H1 (cell line): ENCODE results near the gene SLC22A6. TPM values are rescaled to one million over a fixed set of nuclear protein-coding genes. Genes with fewer than 3 reads are reported as not detected.

Source experiments
- CBX8 ChIP-seq: fragments of 300-800, 300-1000 bp; sonication (generic); IDR thresholded peaks from 2 replicates; pipeline ENCODE4 v1.7.1; 2016; ENCODE audit warnings: low read depth, low read length, borderline replicate concordance
- EZH2 ChIP-seq: fragments of 200-600 bp; sonication (generic); IDR thresholded peaks from 2 replicates; pipeline ENCODE4 v1.7.1; 2012; ENCODE audit warnings: low read depth, mild to moderate bottlenecking, moderate library complexity, low read length, inconsistent platforms; ENCODE audit not compliant: severe bottlenecking
- KDM5A ChIP-seq: fragments of 200-600 bp; IDR thresholded peaks from 2 replicates; pipeline ENCODE4 v1.7.1; 2012; ENCODE audit warnings: mild to moderate bottlenecking, low read length, inconsistent platforms, mixed read lengths
- PHF8 ChIP-seq: fragments of 200-600 bp; sonication (generic); conservative IDR thresholded peaks from 2 replicates; pipeline ENCODE4 v1.7.1; 2012; ENCODE audit warnings: low read depth, mild to moderate bottlenecking, inconsistent platforms, low read length, moderate library complexity
- POLR2A ChIP-seq, 2 experiments: IDR thresholded peaks; 1 replicate in 1 of 2; 2 replicates in 1 of 2; pipeline ENCODE4 v1.6.1; 2011; ENCODE audit warnings: low read depth in 2 of 2, low read length in 2 of 2, mild to moderate bottlenecking in 2 of 2; ENCODE audit errors: control extremely low read depth in 1 of 2
- SAP30 ChIP-seq: fragments of 300-600 bp; sonication (generic); IDR thresholded peaks from 2 replicates; pipeline ENCODE4 v1.7.1; 2012; ENCODE audit warnings: low read length, moderate library complexity, mild to moderate bottlenecking, inconsistent platforms; ENCODE audit not compliant: insufficient read depth, insufficient replicate concordance
- SP1 ChIP-seq: IDR thresholded peaks from 2 replicates; pipeline ENCODE4 v1.6.1; 2011; ENCODE audit warnings: low read depth, low read length
- polyA plus RNA-seq, 7 experiments: library from polyadenylated mRNA; depleted of rRNA in 3 of 7; stranded (reverse) in 5 of 7; unstranded in 2 of 7; fragments of >200 nt in 5 of 7; fragments of 200-250 nt in 2 of 7; gene quantifications; 1 replicate in 5 of 7; 2 replicates in 1 of 7; 4 replicates in 1 of 7; pipeline versions ENCODE4 v1.2.1 to v1.2.3, GENCODE V29; 2011 to 2013; ENCODE audit warnings: missing spikeins in 2 of 7, mixed read lengths in 2 of 7
- total RNA-seq: library from RNA; stranded (reverse); fragmentation: NEBNext Ultra II Directional; extraction: Animal tissue kit (Norgen Biotek cat#: 25700); gene quantifications from 2 replicates; pipeline ENCODE4 v1.2.1, GENCODE V29; 2021
- TF ChIP-seq, protein P1 (sequence below): IDR thresholded peaks from 2 replicates; pipeline ENCODE4 v1.6.1; 2011; ENCODE audit warnings: low read depth, mild to moderate bottlenecking, low read length; ENCODE audit not compliant: insufficient read depth

The SLC22A6 gene
- total and polyA plus RNA-seq, 2 of the 8 experiments (the other 6 are each of a cell fraction or from before 2014, with no cell fraction given), result not detected

- TF ChIP-seq, protein P1, sequence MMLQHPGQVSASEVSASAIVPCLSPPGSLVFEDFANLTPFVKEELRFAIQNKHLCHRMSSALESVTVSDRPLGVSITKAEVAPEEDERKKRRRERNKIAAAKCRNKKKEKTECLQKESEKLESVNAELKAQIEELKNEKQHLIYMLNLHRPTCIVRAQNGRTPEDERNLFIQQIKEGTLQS, result no peak
- no peak for TF ChIP-seq POLR2A (IDR thresholded peaks at IDR 0.05; ENCODE audit: control extremely low read depth in 1 of 2, low read depth in 2 of 2, low read length in 2 of 2)
- TF ChIP-seq SP1, result no peak
- no peak for TF ChIP-seq CBX8
- no peak for TF ChIP-seq PHF8
- no peak for TF ChIP-seq EZH2
- no peak for TF ChIP-seq SAP30
- TF ChIP-seq KDM5A, result no peak
Measured at GRCh38 chr11:62957147-62957546, 27.6 kb downstream of the SLC22A6 start (continued).
